Activated effector memory CD4-positive, alpha-beta T cell treated with anti-CD3 and anti-CD28 coated beads, Interleukin-2, amount 50 U/mL, for 16 hours (primary cell): ENCODE results near the gene MGAT4A.
"Not testable (repeated sequence)": the region's sequence is repeated elsewhere in the genome, so short reads cannot be mapped to it uniquely, and the experiment has no call there.

Source experiments
- DNase-seq: peaks from one replicate; pipeline ENCODE4 v3.0.0-alpha.2; 2020

Gene MGAT4A

GRCh38 chr2:98698896-98699295, 32.0 kb downstream of the MGAT4A start:
- DNase-seq: no peak

GRCh38 chr2:98697651-98698337, 33.1 kb downstream of the MGAT4A start:
- no peak for DNase-seq

GRCh38 chr2:98696200-98696599, 34.7 kb downstream of the MGAT4A start:
- DNase-seq: no peak

DNA sequence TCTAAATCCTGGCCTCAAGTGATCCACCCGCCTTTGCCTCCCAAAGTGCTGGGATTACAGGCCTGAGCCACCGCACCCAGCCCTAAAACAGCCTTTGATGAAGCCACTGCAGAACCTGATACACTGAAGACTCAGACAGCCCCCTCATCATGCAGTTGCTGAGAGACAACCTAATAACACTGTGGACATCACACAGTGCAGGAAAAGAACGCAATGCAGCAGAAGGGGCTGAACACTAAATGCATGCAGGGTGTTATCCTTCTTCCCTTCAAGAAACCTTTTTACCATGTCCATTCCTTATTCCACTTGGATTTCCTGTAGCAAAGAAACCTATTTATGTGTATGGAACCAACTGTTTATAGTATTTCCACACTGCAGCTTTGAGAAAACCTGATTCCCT, 35.7 kb downstream of the MGAT4A start:
- no peak for DNase-seq

- DNase-seq: no peak
Measured at GRCh38 chr2:98693477-98693876, 37.5 kb downstream of the MGAT4A start.

DNA sequence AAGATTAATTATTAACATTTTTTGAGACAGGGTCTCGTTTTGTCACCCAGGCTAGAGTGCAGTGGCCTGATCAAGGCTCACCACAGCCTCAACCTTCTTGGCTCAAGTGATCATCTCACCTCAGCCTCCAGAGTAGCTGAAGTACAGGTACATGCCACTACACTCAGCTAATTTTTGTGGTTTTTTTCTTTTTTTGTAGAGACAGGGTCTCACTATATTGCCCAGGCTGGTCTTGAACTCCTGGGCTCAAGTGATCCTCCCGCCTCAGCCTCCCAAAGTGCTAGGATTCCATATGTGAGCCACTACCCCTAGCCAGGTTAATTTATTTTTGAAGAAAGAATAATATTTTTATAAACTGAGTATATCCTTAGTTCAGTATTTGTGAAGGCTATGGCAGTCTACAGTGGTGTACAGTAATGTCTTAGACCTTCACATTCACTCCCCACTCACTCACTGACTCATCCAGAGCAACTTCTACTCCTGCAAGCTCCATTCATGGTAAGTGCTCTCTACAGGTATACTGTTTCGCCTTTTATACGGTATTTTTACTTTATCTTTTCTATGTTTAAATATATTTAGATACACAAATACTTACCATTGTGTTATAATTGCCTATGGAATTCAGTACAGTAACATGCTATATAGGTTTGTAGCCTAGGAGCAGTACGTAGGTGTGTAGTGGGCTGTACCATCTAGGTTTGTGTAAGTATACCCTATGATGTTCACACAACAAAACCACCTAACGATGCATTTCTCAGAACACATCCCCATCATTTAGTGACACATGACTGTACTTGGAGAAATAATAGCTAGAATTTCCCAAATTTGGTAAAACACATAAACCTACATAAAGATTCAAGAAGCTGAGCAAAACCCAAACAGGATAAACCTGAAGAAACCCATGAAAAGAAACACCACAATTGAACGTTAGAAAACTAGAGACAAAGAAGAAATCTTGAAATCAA, 38.6 kb downstream of the MGAT4A start:
- DNase-seq: no peak

DNA sequence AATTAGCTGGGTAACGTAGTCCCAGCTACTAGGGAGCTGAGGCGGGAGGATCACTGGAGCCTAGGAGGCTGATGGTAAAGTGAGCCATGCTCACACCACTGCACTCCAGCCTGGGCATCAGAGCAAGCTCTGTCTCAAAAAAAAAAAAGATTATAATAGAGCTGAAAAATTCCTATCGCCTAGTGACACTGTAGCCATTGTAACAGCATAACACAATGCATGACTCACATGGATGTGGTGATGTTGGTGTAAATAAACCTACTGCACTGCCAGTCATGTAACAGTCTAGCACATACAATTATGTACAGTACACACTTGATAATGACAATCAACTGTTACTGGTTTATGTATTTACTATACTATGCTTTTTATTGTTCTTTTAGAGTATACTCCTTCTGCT, 39.6 kb downstream of the MGAT4A start:
- no peak for DNase-seq

- DNase-seq: no peak
Measured at GRCh38 chr2:98685930-98686887, 44.7 kb downstream of the MGAT4A start.

- DNase-seq: no peak
Measured at GRCh38 chr2:98683728-98684127, 47.2 kb downstream of the MGAT4A start.

DNA sequence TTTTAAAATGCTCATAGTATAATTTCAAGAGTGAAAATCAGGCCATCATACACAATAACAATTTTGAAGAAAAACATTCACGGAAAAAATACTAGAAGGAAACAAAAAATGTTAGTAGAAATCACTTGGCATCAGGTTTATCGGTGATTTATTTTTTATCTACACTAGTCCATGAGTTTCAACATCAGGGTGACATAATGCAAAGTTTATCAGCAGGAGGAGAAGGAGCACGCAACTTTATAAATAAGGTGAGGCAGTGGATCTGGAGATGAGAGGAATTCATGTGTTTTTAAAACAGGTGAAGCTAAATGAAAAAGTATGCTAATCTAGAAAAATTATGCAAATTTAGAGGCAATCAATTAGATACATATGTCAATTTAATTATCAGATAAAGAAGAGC, 54.2 kb downstream of the MGAT4A start:
- DNase-seq: no peak

- no peak for DNase-seq
Measured at GRCh38 chr2:98674233-98674964, 56.5 kb downstream of the MGAT4A start.

- DNase-seq: no peak
Measured at GRCh38 chr2:98669675-98670074, 61.3 kb downstream of the MGAT4A start.

- DNase-seq: no peak
Measured at GRCh38 chr2:98665677-98666076, 65.3 kb downstream of the MGAT4A start.

GRCh38 chr2:98664323-98664722, 66.6 kb downstream of the MGAT4A start:
- peak; percentile 72 for DNase-seq

- DNase-seq: no peak
Measured at GRCh38 chr2:98663511-98664090, 67.3 kb downstream of the MGAT4A start.

GRCh38 chr2:98659491-98659840, 71.5 kb downstream of the MGAT4A start:
- DNase-seq: not testable (repeated sequence)

DNA sequence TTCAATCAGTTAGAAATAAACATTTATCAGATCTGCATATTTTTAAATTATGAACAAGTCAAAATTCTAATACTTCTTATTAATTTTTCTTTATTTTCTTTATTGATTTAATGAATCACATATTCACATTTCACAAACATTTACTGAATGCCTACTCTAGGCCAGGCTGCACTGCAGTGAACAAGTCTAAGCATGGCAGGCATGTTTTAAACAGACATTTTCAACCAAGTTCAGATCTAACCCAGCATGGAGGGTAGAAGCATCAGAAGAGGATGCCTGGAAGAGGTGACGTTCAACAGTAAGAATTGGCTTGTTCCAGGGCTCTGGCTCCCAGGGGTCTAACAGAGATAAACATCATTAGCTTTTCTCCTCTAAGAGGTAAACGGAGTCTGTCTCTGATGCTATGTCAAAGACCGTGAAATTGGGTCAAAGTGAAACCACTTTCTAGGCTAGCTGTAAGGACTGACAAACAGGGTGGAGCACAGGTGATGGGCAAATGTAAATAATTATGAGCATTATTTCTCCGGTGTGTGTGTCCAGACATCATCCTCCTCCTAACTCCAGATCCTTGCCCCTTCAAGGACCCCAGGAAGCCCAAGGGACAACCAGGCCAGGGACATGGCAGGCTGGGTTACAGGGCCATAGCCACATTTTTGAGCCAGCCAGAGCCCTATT, 72.0 kb downstream of the MGAT4A start:
- no peak for DNase-seq

- no peak for DNase-seq
Measured at GRCh38 chr2:98656800-98657199, 74.1 kb downstream of the MGAT4A start.

- DNase-seq: no peak
Measured at GRCh38 chr2:98654699-98655495, 76.0 kb downstream of the MGAT4A start.

DNA sequence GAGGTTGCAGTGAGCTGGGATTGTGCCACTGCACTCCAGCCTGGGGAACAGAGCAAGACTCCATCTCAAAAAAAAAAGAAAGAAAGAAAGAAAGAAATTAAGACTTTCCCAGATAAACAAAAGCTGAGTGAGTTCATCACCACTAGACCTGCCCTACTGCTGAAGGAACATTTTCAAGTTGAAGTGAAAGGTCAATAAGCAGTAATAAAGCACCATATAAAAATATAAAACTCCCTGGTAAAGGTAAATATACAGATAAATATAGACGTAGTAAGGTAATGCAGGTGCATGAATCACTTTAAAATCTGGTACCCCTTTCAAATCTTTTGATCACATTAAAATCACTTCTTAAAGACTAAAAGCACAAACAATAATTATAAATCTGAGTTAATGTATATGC, 79.9 kb downstream of the MGAT4A start:
- no peak for DNase-seq

GRCh38 chr2:98649992-98650375, 80.9 kb downstream of the MGAT4A start:
- no peak for DNase-seq
